SIG-M5 treated with dmso at 0.1 percent for 504 hours (cell line): ENCODE measurements around the gene HPSE.

Experiments used
- DNase-seq: peaks from one replicate; lab custom pipeline; 2025; ENCODE audit not compliant: unreplicated experiment; lab: John Stamatoyannopoulos, UW

HPSE gene

GRCh38 chr4:83334425-83335241, at the start of gene HPSE:
Gene HPSE, minus strand, starts transcription at chr4:83334848. Its CDS starts 66 bp downstream, at chr4:83334782.
- DNase-seq = peak; percentile 78

- no peak for DNase-seq
These were observed 48.2 kb upstream of the HPSE start for GRCh38 chr4:83382850-83383249.

- DNase-seq = no peak
These were observed 46.5 kb upstream of the HPSE start for GRCh38 chr4:83381173-83381572.

GRCh38 chr4:83378419-83378818, 43.8 kb upstream of the HPSE start:
- no peak for DNase-seq

GRCh38 chr4:83372931-83373330, 38.3 kb upstream of the HPSE start:
- no peak for DNase-seq

GRCh38 chr4:83371936-83372335, 37.3 kb upstream of the HPSE start:
- DNase-seq = no peak

- DNase-seq = no peak
These were observed 36.6 kb upstream of the HPSE start for GRCh38 chr4:83371235-83371634.

GRCh38 chr4:83370640-83370906, 35.9 kb upstream of the HPSE start:
- DNase-seq = no peak

GRCh38 chr4:83369831-83370639, 35.4 kb upstream of the HPSE start:
- DNase-seq = peak; percentile 97

GRCh38 chr4:83364312-83364711, 29.7 kb upstream of the HPSE start:
- no peak for DNase-seq

GRCh38 chr4:83362492-83363329, 28.1 kb upstream of the HPSE start:
- peak; percentile 53 for DNase-seq

GRCh38 chr4:83361416-83362103, 26.9 kb upstream of the HPSE start:
- DNase-seq = no peak

- no peak for DNase-seq
These were observed 25.4 kb upstream of the HPSE start for GRCh38 chr4:83360018-83360417.

GRCh38 chr4:83358410-83358809, 23.8 kb upstream of the HPSE start:
- no peak for DNase-seq

GRCh38 chr4:83356899-83357661, 22.4 kb upstream of the HPSE start:
- DNase-seq = peak; percentile 34

GRCh38 chr4:83353516-83353915, 18.9 kb upstream of the HPSE start:
- no peak for DNase-seq

GRCh38 chr4:83348074-83348473, 13.4 kb upstream of the HPSE start:
- DNase-seq = no peak

- DNase-seq = no peak
These were observed 7.8 kb upstream of the HPSE start for GRCh38 chr4:83342476-83342875.

GRCh38 chr4:83340692-83341343, 6.2 kb upstream of the HPSE start:
- DNase-seq = no peak

GRCh38 chr4:83339573-83339972, 4.9 kb upstream of the HPSE start:
- DNase-seq = no peak
